Upper lobe of right lung (tissue), 1 donor: ENCODE measurements around the gene ZNRF3. TPM values are rescaled to one million over a fixed set of nuclear protein-coding genes. Genes with fewer than 3 reads are reported as not detected.
A peak's percentile ranks its signal among the peaks of the same experiment; 100 is the strongest.

Experiments
- ATAC-seq: fragments of 200-7000 bp; cut with Tn5 transposase; one replicate; pipeline ENCODE4 v1.9.1; 2020; ENCODE audit warnings: mild to moderate bottlenecking, moderate library complexity
- DNase-seq: peaks from one replicate; pipeline ENCODE4 v3.0.0-alpha.2; 2020
- H3K27ac ChIP-seq: fragments of 200-600 bp; one replicate; pipeline ENCODE4 v1.8.0; 2022
- H3K27me3 ChIP-seq: fragments of 200-600 bp; one replicate; pipeline ENCODE4 v1.8.0; 2022; ENCODE audit warnings: mild to moderate bottlenecking
- H3K36me3 ChIP-seq: fragments of 200-600 bp; one replicate; pipeline ENCODE4 v1.8.0; 2022
- H3K4me1 ChIP-seq: fragments of 200-600 bp; one replicate; pipeline ENCODE4 v1.8.0; 2022
- H3K4me3 ChIP-seq: fragments of 200-600 bp; one replicate; pipeline ENCODE4 v1.8.0; 2022; ENCODE audit warnings: mild to moderate bottlenecking
- H3K9me3 ChIP-seq: fragments of 200-600 bp; one replicate; pipeline ENCODE4 v1.8.0; 2022
- intact Hi-C: fragments of 100-400 bp; cut with DNase I; formaldehyde crosslinking; loops from one replicate; pipeline ENCODE4 v1.11.0; 2022
- total RNA-seq: library from RNA; stranded (reverse); fragmentation: NEBNext Ultra II Directional; extraction: Animal tissue kit (Norgen Biotek cat#: 25700); gene quantifications from one replicate; pipeline ENCODE4 v1.2.1, GENCODE V29; 2021
- TF ChIP-seq, protein P1 (sequence below): fragments of 200-600 bp; IDR thresholded peaks from one replicate; pipeline ENCODE4 v1.8.0; 2022; ENCODE audit warnings: antibody characterized with exemption
- donor health status: DM: no; HTN: yes; CAD: no; lungs with severe emphysema.

ZNRF3 gene
- total RNA-seq, 1 donor from 2014 or later = 15.8 TPM

DNA sequence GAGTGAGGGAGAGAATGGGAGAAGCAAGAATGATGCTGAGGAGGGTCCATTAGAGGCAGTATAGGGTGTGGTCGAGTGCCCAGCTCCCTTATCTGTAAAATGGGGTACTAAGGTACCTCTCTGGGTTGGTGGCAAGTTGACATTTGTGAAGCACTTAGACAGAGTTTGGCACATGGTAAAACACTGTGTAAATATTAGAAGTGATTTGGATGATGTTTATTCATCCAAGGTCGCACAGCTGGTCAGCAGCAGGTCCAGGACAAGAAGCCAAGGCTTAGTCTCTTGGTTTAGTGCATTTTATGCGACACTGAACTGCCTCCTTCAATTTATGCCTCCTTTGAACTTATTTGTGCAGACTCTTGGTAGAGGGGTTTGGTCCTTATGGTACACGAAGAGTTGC is 208.9 kb downstream of the ZNRF3 start:
- intact Hi-C loops = no loop called here
- no peak overlapping the region for H3K4me3 ChIP-seq
- TF ChIP-seq, protein P1, sequence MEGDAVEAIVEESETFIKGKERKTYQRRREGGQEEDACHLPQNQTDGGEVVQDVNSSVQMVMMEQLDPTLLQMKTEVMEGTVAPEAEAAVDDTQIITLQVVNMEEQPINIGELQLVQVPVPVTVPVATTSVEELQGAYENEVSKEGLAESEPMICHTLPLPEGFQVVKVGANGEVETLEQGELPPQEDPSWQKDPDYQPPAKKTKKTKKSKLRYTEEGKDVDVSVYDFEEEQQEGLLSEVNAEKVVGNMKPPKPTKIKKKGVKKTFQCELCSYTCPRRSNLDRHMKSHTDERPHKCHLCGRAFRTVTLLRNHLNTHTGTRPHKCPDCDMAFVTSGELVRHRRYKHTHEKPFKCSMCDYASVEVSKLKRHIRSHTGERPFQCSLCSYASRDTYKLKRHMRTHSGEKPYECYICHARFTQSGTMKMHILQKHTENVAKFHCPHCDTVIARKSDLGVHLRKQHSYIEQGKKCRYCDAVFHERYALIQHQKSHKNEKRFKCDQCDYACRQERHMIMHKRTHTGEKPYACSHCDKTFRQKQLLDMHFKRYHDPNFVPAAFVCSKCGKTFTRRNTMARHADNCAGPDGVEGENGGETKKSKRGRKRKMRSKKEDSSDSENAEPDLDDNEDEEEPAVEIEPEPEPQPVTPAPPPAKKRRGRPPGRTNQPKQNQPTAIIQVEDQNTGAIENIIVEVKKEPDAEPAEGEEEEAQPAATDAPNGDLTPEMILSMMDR = no peak
- peaks cover 8% of the 10 kb centered on the region for H3K36me3 ChIP-seq
- H3K27me3 ChIP-seq = no peaks in the 10 kb centered on the region
- H3K27ac ChIP-seq = no peak overlapping the region
- no peak for ATAC-seq
- no peak for DNase-seq
- H3K9me3 ChIP-seq = no peaks in the 10 kb centered on the region
- peaks cover 14% of the 10 kb centered on the region for H3K4me1 ChIP-seq

DNA sequence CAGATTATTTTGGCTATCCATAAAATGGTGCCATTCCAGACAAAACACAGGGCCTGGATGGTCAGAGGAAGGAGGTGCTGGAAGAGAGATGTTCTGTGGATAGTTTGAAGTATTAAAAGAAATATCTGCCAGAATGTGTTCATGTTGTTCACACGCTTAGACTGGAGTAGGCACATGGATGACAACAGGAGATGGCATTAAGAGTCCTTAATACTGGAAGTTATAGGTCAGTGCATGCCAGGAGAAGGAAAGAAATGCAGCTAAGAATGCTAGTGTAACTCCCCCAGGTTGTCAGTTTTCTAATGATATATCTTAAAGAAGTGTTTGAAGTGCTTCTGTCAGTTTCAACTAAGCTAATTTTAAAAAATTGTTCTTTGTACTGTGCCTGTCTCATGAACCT is 209.7 kb downstream of the ZNRF3 start:
- no peak for DNase-seq
- TF ChIP-seq, protein P1 = no peak
- Histone ChIP-seq H3K27ac (no peak overlapping the region), H3K4me1 (peaks cover 14% of the 10 kb centered on the region), H3K9me3 (no peaks in the 10 kb centered on the region), H3K4me3 (no peak overlapping the region), H3K27me3 (no peaks in the 10 kb centered on the region), H3K36me3 (peaks cover 8% of the 10 kb centered on the region)
- no peak for ATAC-seq
- intact Hi-C loops = no loop called here

GRCh38 chr22:29093501-29094300 is 210.3 kb downstream of the ZNRF3 start:
- DNase-seq = no peak

DNA sequence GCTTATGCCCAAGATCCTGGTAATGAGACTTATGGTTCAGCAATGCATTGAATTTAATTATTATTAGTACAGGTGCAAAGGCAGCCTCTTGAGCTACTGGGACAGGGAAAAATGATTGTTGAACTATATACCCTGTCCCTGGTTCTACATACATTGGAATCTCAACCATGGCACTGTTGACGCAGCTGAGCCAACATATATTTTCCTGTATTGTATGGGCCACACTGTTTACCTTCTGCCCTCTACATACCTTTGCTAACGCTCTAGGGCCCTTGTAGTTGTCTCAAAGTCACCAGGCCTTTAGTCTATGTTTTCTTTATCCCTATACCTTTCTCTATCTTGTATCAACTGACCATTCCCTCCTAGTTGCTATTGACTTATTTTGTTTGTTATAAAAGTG is 212.1 kb downstream of the ZNRF3 start:
- H3K4me3 ChIP-seq = no peak overlapping the region
- peaks cover 17% of the 10 kb centered on the region for H3K36me3 ChIP-seq
- no peaks in the 10 kb centered on the region for H3K27me3 ChIP-seq
- TF ChIP-seq, protein P1 = no peak
- intact Hi-C loops = no loop called here
- DNase-seq (no peak), ATAC-seq (no peak)
- no peak overlapping the region for H3K27ac ChIP-seq
- no peaks in the 10 kb centered on the region for H3K9me3 ChIP-seq
- peaks cover 10% of the 10 kb centered on the region for H3K4me1 ChIP-seq

More at GRCh38 chr22:29093501-29094300, 210.3 kb downstream of the ZNRF3 start:
- TF ChIP-seq, protein P1 = no peak
- H3K9me3 ChIP-seq = no peaks in the 10 kb centered on the region
- peak; percentile 55 for ATAC-seq
- H3K27me3 ChIP-seq = no peaks in the 10 kb centered on the region
- H3K4me3 ChIP-seq = no peak overlapping the region
- H3K27ac ChIP-seq = no peak overlapping the region
- intact Hi-C loops = no loop called here
- peaks cover 14% of the 10 kb centered on the region for H3K4me1 ChIP-seq
- H3K36me3 ChIP-seq = peaks cover 9% of the 10 kb centered on the region

GRCh38 chr22:29096736-29097669 is 213.6 kb downstream of the ZNRF3 start:
- intact Hi-C loops = no loop called here
- TF ChIP-seq, protein P1 = no peak
- no peak for ATAC-seq

More at GRCh38 chr22:29096736-29097669, 213.6 kb downstream of the ZNRF3 start:
- Histone ChIP-seq H3K4me3 (no peak overlapping the region), H3K27ac (no peak overlapping the region), H3K9me3 (no peaks in the 10 kb centered on the region), H3K36me3 (peaks cover 22% of the 10 kb centered on the region), H3K4me1 (peaks cover 10% of the 10 kb centered on the region), H3K27me3 (no peaks in the 10 kb centered on the region)
- no peak for DNase-seq
